CD4-positive, alpha-beta T cell treated with Interleukin-15 for 4 hours (primary cell): ENCODE results near the gene CDH22.
A peak's percentile ranks its signal among the peaks of the same experiment; 100 is the strongest.

Experiments
- DNase-seq: peaks from one replicate; pipeline ENCODE4 v3.0.0-alpha.2; 2020; ENCODE audit warnings: low spot score

The CDH22 gene

DNA sequence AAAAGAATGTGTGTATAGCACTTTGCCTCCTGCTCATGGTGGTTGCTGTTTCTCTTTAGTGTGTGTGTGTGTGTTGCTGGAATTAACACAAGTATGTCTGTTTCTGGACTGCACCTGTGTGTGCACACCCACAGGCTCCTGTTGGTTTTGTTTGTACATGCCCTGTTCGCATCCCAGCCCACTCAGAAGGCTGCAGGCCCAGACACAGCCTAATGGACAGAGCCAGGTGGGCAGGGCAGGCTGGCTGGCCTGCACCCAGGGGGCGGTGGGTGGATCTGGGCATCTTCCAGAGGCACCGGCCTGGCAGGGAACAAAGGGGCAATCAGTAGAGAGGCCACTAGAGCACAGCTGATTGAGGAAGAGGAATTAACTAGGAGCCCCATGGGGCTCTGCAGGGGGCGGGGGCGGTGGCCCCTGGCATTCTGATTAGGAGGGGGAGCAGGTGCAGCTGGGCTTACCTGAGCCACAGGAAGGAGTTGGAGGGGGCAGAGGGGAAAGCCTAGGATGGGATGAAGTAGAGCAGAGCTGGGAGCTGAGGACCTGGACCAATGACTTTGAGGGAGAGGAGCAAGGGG lies 168.3 kb downstream of the CDH22 start:
- DNase-seq, result no peak

DNA sequence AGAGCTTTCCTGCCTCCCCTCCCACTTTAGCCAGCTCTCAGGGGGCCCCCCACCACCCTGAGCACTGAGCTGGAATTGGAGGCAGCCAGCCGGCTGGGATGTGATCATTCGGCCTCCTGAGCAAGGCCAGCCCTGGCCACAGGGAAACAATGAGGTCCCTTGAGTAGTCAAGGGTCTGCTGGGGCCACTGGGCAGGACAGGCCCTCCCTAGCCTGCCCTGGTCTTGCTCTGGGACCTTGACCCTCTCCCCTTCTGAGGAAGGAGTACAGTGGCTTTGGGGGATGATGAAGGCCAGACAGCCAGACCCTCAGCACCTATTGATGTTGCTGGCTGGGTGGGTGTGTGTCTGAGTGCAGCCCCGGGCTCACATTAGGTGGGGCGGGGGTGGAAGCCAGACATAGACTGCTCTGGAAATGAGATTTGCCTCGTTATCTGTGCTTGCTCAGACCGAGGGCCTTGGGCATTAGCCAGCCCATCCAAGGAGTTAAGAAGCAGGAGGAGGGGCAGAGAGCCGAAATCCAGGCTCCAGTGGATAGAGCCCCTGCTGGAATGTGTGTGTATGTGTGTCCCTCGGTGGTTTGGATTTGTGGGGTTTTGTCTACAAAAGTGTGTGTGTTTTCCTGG lies 168.9 kb downstream of the CDH22 start:
- no peak for DNase-seq

DNA sequence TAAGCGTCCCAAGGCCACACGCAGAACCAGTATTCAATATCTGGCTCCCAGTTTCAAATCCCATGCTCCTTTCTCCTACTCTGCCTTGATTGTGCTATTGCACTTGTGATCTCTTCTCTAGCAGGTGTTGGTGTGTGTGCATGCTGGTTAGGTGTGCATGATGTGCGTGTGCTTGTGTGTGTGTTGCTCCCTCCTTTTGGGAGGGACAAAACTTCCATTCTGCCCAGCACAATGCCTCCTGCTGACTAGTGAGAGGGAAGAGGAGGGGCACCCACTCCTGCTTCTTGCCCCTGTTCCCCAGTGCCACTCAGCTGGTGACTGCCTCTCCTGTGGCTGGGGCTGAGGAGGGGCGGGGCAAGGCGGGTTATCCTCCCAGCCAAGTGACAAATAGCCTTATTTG lies 170.5 kb downstream of the CDH22 start:
- no peak for DNase-seq

DNA sequence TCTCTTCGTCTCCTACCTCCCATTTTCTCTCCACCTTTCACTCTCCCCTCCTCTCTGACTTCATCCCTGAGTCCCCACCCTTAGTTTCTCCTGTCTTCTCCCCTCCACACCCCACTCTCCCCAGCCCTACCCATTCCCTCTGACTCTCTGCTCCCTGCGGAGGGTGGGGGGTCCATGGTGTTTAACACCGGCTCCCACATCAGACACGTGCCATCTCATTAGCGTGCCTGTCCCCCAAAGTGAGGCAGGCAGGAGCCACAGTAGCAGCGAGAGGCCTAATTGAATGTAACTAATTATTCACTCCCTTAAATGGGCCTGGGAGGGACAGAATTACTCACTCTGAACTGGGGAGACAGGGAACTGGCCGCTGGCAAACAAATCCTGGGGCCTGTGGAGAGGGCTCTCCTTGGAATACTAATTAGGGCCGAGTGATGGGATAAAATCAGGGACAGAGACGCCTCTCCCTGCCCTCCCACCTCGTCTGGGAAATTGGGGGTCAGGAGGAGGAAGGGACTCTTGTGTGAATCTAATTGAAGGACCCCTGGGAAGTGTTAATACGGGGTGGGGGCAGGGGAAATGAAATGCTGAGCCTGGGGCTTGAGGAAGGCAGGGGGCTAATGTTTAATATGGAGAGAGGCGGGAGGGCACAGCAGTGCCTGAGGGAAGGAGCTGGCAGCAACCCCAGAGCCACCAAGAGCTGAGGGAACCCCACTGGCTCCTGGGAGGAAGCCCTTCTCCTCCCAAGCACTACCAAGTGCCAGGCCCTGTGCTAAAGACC lies 172.3 kb downstream of the CDH22 start:
- no peak for DNase-seq

DNA sequence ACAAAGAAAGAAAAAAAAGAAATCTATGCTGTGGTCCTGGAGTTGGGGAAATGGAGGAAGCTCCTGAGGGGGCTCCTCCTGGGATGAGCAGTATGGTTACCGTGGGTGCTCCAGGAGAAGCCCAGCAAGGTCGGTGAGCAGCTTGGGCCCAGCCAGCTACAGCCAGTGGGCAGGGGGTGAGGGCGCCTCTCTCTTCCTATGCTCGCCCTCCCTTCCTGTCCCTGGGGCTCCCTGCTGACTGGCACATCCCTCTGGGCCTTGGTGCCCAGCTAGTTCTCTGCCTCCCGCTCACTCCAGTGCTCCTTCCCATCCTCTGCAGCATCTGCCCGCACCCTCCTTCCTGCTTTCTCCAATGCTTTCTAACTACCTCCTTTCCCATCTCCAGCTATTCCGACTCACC lies 173.6 kb downstream of the CDH22 start:
- no peak for DNase-seq

- DNase-seq, result no peak
Observed at GRCh38 chr20:46133886-46134654, 174.2 kb downstream of the CDH22 start.

DNA sequence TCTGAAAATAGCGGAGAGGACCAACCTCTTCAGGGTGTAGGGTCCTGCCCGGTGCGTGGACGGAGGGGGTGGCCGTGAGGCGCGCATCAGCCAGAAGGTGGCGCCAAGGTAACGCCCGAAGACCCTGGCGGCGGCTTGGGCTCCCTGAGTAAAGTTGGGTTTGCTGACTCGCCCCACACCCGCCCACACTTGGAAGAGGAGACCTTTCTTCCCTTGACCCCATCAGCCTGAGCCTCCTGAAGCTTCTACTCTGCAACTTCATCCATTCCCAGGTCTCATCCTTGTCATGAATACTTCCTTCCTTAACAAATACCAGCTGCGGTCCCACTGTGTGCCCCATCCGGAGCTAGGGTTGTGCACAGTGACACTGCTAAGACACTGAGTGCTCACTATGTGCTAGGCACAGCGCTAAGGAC lies 175.6 kb downstream of the CDH22 start:
- DNase-seq, result peak; percentile 39

DNA sequence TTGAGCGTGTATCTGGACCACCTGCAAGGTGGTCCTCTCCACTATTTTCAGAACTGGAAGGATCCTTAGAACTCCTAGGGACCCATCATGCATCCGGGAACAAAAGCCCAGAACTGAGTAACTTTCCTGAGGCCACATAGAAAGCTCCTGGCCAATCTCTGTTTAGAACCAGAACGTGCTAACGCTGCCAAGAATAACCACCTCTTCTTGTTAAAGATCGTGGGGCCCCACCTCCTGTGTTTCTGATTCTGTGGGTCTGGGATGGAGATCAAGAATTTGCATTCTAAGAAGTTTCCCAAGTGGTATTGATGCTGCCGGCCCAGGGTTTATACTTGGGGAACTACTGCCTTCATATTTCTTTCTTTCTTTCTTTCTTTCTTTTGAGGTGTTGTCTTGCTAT lies 176.9 kb downstream of the CDH22 start:
- no peak for DNase-seq

- no peak for DNase-seq
Observed at GRCh38 chr20:46130534-46130933, 177.8 kb downstream of the CDH22 start.

DNA sequence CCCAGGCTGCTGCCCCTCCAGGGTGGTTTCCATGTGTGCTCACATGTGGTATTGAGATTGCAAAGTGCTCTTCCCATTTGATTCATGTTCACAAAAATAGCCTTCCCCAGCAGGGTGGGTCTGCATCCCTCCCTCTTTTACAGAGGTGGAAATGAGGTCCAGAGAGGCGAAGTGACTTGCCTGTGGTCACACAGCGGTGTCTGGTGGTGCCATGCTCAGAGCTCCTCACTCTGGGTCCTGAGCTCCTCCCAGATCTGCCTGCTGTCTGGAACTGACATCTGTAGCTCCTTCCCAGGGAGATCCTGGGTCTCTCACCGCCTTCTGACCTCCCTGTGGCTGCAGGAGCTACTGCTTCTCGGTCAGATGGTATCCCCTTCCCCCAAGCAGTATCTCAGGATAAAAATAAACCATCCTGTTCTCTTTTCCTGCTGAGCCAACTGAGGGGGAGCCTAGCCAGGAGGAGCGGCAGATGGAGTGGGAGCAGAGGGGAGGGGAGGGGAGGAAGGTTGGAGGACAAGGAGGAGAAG lies 178.3 kb downstream of the CDH22 start:
- DNase-seq, result no peak

DNA sequence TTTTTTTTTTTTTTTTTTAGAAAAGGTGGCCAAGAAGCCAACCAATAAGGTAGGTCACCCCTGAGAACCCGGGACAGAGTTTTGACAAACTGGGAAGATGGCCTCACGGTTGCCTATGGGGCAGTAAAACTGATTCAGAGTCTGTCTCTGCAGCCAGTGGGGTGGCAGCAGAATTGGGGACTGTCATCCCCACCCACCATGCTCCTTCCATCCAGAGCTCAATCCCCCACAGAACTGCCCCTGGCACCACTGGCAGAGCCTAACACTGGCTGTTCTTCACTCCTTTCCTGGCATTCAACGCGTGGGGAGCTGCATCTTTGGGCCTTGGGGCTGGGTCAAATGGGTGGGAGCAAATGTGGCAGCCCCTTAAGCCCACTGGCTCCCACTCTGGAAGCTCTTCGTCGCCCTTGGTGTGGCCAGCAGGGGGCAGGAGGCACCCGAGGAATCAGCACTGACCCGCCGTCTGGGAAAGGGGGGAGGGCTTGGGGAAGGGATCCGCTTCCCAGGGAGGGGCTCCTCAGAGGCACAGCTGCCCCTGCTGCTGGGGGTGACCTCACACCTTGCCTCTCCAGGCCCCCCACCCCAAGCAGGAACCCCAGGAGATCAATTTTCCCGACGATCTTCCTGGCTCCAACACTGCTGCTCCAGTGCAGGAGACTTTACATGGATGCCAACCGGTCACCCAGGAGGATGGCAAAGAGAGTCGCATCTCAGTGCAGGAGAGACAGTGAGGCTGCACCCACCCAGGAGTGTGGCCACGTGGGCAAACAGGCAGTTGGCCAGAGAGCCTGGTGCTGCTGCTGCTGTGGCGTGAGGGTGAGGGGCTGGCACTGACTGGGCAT lies 179.8 kb downstream of the CDH22 start:
- DNase-seq, result no peak

- no peak for DNase-seq
Observed at GRCh38 chr20:46127396-46128010, 180.8 kb downstream of the CDH22 start.

DNA sequence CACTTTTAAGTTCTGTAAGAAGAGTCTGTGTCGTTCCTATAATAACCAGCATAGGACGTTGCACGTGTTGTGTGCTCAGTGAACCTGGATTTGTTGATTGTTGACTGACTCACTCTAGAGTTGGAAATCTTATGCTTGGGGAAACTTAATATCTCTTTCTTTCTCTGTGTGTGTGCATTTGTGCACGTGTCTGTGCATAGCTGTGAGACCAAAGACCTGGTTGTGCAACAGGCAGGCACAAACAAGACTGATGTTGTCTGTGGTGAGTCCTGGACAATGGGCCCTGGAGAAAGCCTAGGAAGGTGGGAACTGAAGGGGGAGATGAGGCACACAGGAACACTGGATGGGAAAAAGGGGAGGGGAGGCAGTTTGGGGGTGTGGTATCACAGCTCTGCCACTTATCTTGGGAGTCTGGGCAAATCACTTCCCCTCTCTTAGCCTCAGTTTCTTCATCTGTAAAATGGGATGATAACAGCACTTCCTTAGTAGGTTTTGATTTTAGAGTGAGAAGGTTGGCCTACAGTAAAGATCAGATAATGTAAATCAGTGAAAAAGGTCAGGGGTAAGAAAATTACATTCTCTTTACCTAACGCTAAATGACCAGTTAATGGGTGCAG lies 181.8 kb downstream of the CDH22 start:
- DNase-seq, result no peak
